HG03354 (cell line): ENCODE data around the gene PLIN4.

Experiments used
- ATAC-seq: cut with Tn5 transposase; IDR thresholded peaks from one replicate; pipeline ENCODE4 v1.9.1; 2021; ENCODE audit warnings: mild to moderate bottlenecking; ENCODE audit not compliant: unreplicated experiment, poor library complexity, severe bottlenecking

PLIN4 gene

GRCh38 chr19:4510435-4511255 lies 7.6 kb downstream of the PLIN4 start:
- ATAC-seq: no peak

GRCh38 chr19:4508698-4509097 lies 9.6 kb downstream of the PLIN4 start:
- no peak for ATAC-seq

DNA sequence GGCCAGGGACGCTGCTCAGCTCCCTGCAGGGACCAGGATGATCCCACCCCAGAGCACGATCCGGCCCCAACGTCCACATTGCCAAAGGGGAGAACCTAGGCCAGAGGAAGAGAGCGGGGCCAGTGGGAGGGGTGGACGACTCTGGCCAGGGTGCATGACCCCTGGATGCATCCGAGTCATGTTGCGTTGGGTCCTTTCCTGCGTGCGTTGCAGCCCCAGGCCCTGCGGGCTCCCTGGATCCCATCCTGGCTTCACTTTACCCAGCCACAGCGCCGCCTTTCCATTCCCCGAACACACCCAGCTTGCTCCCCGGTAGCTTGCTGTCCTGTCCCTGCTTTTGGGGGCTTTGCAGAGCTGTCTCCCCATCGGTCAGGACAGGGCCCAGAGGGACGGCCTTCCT lies 10.5 kb downstream of the PLIN4 start:
- no peak for ATAC-seq

- no peak for ATAC-seq
Observed at GRCh38 chr19:4507150-4507452, 11.2 kb downstream of the PLIN4 start.

- ATAC-seq: no peak
Observed at GRCh38 chr19:4506449-4507149, 11.7 kb downstream of the PLIN4 start.

GRCh38 chr19:4505570-4506448 lies 12.5 kb downstream of the PLIN4 start:
- no peak for ATAC-seq

- no peak for ATAC-seq
Observed at GRCh38 chr19:4504891-4505569, 13.3 kb downstream of the PLIN4 start.

DNA sequence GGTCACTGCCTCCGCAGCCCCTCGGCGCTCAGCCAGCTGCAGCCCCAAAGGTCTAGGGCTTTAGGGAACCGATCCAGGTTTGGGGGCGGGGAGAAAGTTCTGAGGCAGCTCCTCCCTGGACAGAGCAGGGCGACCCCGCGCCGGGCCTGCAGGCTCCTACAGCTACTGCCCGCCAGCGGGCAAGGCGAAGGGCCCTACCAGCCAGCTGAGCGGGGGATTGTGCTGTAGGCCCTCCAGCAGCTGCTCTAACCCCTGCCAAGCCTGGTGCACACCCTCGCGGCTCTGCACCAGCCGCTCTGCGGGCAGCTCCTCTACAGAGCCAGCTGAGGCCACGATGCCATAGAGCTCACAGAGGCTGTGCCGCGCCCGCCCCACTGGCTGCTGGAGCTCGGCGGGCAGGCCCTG lies 14.0 kb downstream of the PLIN4 start:
- no peak for ATAC-seq

DNA sequence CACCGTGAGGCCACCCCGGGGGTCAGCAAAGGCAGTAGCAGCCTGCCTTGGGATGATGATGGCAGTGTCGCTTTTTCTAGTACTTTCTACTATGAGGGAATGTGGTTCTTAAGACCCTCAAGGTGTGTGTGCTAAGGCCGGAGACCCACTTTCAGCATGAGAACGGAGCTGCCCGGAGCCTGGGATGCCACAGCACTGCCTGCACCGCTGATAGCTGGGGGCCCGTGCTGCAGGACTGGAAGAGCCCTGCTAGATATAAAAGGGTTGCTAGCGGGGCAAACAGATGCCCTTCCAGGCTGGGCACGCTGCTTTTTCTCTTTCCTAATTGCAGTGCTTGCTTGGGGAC lies 14.5 kb downstream of the PLIN4 start:
- no peak for ATAC-seq

GRCh38 chr19:4503132-4503824 lies 15.0 kb downstream of the PLIN4 start:
- ATAC-seq: no peak

DNA sequence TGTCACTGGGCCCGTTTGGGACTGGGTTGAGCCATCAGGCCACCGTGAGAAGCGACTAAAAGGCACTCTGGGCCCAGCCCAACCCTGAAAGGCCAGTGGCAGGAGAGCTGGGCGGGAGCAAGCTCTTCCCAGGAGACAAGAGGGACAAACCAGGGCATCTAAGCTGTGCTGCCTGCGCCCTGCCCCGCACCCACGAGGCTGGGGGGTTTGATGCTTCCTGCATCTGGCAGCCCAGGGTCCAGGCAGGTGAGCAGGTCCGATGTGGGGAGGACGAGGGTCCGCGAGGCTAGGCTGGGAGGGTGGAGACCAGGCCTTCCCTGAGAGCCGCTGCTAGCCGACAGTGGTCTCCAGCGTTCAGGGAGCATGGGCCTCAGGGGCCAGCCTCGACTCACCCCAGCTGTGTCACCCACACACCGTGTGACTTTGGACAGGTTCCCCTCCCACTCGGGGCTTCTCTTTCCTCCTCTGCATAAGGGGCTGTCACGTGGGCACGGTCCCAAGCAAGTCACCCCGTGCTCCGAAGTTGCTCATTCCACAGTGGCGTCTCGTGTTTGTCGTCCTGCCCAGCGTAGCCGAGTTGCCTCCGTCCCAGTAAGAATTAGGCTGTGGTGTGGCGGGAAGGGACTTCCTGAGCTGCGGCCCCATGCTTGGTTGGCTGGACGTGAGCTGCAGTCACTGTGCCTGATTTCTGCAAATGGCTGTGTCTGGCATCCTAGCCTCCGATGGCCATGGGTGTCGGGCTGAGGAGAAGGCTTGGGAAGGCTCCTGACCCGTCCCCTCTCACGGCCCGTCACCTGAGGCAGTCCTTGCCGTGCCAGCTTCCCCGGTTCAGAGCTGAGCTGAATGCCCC lies 15.8 kb downstream of the PLIN4 start:
- ATAC-seq: no peak

GRCh38 chr19:4501691-4502090 lies 16.6 kb downstream of the PLIN4 start:
- ATAC-seq: no peak

DNA sequence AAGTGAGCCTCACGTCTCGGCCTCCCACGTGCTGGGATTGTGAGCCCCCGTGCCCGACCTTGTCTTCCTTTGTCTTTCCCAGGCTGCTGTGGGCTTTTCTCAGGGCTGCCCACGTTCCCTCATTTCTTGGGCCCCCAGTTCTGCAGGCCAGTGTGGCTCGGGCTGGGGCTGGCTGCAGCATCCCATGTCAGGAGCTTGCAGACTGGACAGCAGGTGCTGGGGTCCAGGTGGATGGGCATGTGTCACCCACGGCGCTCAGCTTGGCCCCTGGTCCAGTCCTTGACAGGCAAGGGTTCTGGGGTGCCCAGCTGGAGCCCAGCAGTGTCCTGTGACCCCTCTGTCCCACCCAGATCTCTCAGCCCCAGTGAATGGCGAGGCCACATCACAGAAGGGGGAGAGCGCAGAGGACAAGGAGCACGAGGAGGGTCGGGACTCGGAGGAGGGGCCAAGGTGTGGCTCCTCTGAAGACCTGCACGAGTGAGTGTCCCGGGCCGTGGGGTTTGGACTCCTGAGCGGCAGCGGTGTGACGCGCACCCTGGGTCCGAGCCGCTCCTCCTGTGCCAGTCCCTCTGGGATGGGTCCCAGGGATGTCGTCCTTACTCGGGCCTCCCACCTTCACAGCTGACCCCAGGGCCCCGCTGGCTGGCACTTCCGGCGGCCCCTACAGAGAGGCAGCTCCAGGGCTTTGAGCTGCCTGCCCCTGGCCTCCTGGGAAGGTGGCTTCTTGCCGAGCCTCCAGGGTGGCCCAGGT lies 17.3 kb downstream of the PLIN4 start:
- ATAC-seq: no peak

DNA sequence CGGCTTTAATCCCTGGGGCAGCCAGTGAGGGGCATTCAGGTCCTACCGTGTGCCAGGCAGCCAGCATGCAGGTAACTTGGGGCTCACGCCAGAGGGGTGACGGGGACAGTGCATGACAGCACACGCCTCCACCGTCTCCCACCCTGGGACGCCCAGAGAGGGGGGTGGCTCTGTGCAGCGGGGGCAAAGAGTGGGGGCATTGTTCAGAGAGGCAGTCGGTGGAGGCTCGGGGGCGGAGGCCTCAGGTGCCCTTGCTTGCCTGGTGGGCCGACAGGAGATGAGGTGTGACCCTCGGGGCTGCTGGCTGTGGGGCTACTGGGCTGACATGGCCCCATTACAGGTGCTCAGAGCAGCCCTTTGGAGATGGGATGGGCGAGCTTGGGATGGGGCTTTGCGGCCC lies 18.4 kb downstream of the PLIN4 start:
- no peak for ATAC-seq

DNA sequence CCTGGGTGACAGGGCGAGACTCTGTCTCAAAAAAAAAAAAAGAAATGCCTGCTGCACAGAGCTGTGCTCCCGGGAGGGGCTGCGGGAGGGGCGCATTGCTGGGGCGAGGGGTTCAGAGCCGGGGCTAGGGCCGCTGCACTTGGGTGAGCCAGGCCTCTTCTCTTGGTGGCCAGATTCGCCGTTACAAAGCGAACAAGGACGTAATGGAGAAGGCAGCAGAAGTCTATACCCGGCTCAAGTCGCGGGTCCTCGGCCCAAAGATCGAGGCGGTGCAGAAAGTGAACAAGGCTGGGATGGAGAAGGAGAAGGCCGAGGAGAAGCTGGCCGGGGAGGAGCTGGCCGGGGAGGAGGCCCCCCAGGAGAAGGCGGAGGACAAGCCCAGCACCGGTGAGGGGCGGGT lies 19.0 kb downstream of the PLIN4 start:
- ATAC-seq: no peak

DNA sequence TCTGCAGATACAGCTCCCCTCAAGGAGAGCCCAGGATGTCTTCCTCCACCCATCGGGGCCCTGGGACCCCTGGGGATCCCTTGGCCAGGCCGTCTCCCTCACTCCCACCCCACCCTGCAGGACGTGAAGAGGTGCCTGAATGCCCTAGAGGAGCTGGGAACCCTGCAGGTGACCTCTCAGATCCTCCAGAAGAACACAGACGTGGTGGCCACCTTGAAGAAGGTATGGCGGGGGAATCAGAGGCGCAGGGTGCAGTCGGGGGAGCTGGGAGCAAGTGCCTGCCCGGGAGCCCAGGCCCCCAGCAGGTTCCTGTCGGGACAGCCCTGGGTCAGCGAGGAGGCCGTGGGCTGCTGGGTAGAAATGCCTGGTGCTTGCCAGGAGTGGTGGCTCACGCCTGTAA lies 19.6 kb downstream of the PLIN4 start:
- ATAC-seq: no peak

DNA sequence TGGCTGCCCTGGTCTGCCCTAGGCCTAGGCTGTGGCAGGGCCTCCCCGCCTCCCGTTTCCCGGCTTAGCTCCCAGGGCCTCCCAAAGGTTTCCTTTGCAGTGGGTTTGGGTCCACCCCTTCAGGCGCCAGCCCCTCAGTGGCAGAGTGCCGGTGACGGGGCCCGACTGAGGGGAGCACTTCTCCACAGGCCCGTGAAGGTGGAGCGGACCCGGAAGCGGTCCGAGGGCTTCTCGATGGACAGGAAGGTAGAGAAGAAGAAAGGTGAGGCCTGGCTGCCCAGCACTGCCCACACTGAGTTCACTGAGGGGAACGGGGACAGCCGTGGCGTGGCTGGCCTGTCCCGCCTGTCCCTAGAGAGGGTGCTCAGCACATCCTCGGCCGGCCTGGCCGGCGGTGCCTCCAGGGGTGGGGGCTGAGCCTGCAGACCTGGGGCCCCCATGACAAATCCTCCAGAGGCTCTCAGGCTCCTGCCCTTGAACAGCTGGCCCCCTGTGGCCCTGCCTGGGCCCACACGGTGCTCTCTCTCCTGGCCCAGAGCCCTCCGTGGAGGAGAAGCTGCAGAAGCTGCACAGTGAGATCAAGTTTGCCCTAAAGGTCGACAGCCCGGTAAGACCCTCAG lies 20.4 kb downstream of the PLIN4 start:
- no peak for ATAC-seq

DNA sequence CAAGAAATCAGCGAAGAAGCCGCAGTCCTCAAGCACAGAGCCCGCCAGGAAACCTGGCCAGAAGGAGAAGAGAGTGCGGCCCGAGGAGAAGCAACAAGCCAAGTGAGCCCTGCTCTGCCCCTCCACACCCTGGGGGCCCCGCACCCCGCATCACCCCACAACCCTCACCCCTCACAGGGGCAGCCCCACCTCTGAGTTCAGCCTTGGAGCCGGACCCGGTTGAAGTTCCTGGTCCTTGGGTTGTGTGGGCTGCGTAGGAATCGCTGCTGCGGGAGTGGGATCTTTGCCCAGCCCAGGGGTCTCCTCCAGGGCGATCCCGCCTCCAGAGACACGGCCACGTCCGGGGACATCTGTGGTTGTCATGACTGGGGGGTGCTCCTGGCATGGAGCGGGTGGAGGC lies 22.0 kb downstream of the PLIN4 start:
- ATAC-seq: no peak
